Upper lobe of left lung (tissue), 6 donors: ENCODE data around the gene PRKCI. TPM values are rescaled to one million over a fixed set of nuclear protein-coding genes. Genes with fewer than 3 reads are reported as not detected.
A peak's percentile ranks its signal among the peaks of the same experiment; 100 is the strongest.

Experiments used
- ATAC-seq, 2 donors: fragments of 200-7000 bp; cut with Tn5 transposase; one replicate each; pipeline ENCODE4 v1.9.1; 2022; ENCODE audit warnings: mild to moderate bottlenecking in 2 of 2, moderate library complexity in 2 of 2; ENCODE audit not compliant: low FRiP score in 2 of 2
- DNase-seq, 2 donors: peaks; one replicate each; pipeline ENCODE4 v3.0.0-alpha.2; 2019 to 2020
- H3K27ac ChIP-seq, 4 donors: fragments of 200-600 bp; sonication (generic); one replicate each; pipeline ENCODE4 v1.5.1; 2016 to 2019
- H3K27me3 ChIP-seq, 4 donors: fragments of 200-600 bp; sonication (generic); one replicate each; pipeline ENCODE4 v1.5.1; 2017 to 2019
- H3K36me3 ChIP-seq, 4 donors: fragments of 200-600 bp; sonication (generic); one replicate each; pipeline ENCODE4 v1.5.1; 2016 to 2019
- H3K4me1 ChIP-seq, 4 donors: fragments of 200-600 bp; sonication (generic); one replicate each; pipeline ENCODE4 v1.5.1; 2018 to 2019
- H3K4me3 ChIP-seq, 4 donors: fragments of 200-600 bp; sonication (generic); one replicate each; pipeline ENCODE4 v1.5.1; 2017 to 2019; ENCODE audit warnings: mild to moderate bottlenecking in 2 of 4, moderate library complexity in 1 of 4
- H3K9me3 ChIP-seq, 4 donors: fragments of 200-600 bp; sonication (generic); one replicate each; pipeline ENCODE4 v1.5.1; 2018 to 2019
- CTCF ChIP-seq, 6 experiments: fragments of 450-650 bp in 4 of 6; fragments of 200-600 bp in 2 of 6; sonication (generic) in 2 of 6; IDR thresholded peaks; one replicate each; pipeline ENCODE4 v1.5.1; 2016 to 2019; ENCODE audit warnings: antibody characterized with exemption in 6 of 6
- EP300 ChIP-seq, 4 donors: sonication (generic); formaldehyde crosslinking; IDR thresholded peaks; one replicate each; pipeline ENCODE4 v1.5.1; 2017; ENCODE audit warnings: antibody characterized with exemption in 4 of 4, control low read depth in 2 of 4
- POLR2A ChIP-seq, 4 donors: fragments of 450-650 bp; IDR thresholded peaks; one replicate each; pipeline ENCODE4 v1.5.1; 2016 to 2017; ENCODE audit warnings: antibody characterized with exemption in 4 of 4, mild to moderate bottlenecking in 2 of 4
- POLR2AphosphoS5 ChIP-seq, 2 donors: sonication (generic); formaldehyde crosslinking; IDR thresholded peaks; one replicate each; pipeline ENCODE4 v1.5.1; 2017; ENCODE audit warnings: antibody characterized with exemption in 2 of 2
- WGBS, 2 donors: methylation state at CpG; one replicate each; pipeline ENCODE4 v1.1.5; 2017 to 2018; 5-methylcytosine and 5-hydroxymethylcytosine counted together
- small RNA-seq, 4 donors: library from RNA; depleted of rRNA; stranded (forward); fragments of <200 nt; gene quantifications; one replicate each; pipeline ENCODE3, GENCODE V24; 2016
- total RNA-seq, 6 donors: library from RNA; depleted of rRNA in 4 of 6; stranded (reverse); fragments of >200 nt in 4 of 6; gene quantifications; one replicate each; pipeline versions ENCODE4 v1.1.0 to v1.2.1, GENCODE V29; 2016 to 2021
- donor health status: DM: no; HTN: no; CAD: no; lungs with moderate emphysema.
- donor health status: DM: no; HTN: yes; CAD: no; lungs with severe emphysema.

Gene PRKCI
- total RNA-seq, 6 donors from 2014 or later, result 24.7 to 94.7 (median 37.0) TPM

GRCh38 chr3:170354760-170355159 lies 132.5 kb downstream of the PRKCI start:
- Histone ChIP-seq H3K9me3 (no peaks in the 10 kb centered on the region), H3K36me3 (peaks cover 0 to 2% (median 0%) of the 10 kb centered on the region in 4 donors), H3K27me3 (no peaks in the 10 kb centered on the region), H3K4me1 (peaks cover 16 to 28% (median 22%) of the 10 kb centered on the region in 4 donors), H3K27ac (peak overlapping the region in 1 of 4 donors; percentile 100), H3K4me3 (no peak overlapping the region)
- 91 to 93% methylated on average over 4 of the region's 4 CpGs for WGBS, 2 donors
- ATAC-seq, result no peak
- TF ChIP-seq POLR2A (IDR thresholded peaks at IDR 0.05) (no peak), POLR2AphosphoS5 (IDR thresholded peaks at IDR 0.05) (no peak), CTCF (IDR thresholded peaks at IDR 0.05) (no peak), EP300 (IDR thresholded peaks at IDR 0.05) (no peak)
- no peak for DNase-seq

Small RNA genes lying within 50 kb of the gene (small RNA-seq; reads per million reads assigned to genes)
- gene RF00019, result 0 reads per million in 4 donors

Other genes starting within 250 kb of the PRKCI start
- 10 to 100 TPM; 11.5 to 49.7 (median 34.1) TPM for gene GPR160, start 184.4 kb upstream of the PRKCI start, total RNA-seq
- 100 to 1,000 TPM in 2 of 6 donors, 10 to 100 TPM in 4; 50.7 to 182 (median 76.3) TPM for gene PHC3, start 40.7 kb upstream of the PRKCI start, total RNA-seq
- 10 to 100 TPM; 26.2 to 80.8 (median 69.3) TPM for gene SKIL, start 135.3 kb downstream of the PRKCI start, total RNA-seq
- 10 to 100 TPM in 1 of 6 donors, 1 to 10 TPM in 5; 2.1 to 17.1 (median 6.0) TPM for gene CLDN11, start 196.4 kb downstream of the PRKCI start, total RNA-seq